Measurements from ENCODE around the gene SNED1.

The SNED1 gene

GRCh38 chr2:240992572-240993291 lies 5.7 kb upstream of the SNED1 start:
- no peak for DNase-seq

DNA sequence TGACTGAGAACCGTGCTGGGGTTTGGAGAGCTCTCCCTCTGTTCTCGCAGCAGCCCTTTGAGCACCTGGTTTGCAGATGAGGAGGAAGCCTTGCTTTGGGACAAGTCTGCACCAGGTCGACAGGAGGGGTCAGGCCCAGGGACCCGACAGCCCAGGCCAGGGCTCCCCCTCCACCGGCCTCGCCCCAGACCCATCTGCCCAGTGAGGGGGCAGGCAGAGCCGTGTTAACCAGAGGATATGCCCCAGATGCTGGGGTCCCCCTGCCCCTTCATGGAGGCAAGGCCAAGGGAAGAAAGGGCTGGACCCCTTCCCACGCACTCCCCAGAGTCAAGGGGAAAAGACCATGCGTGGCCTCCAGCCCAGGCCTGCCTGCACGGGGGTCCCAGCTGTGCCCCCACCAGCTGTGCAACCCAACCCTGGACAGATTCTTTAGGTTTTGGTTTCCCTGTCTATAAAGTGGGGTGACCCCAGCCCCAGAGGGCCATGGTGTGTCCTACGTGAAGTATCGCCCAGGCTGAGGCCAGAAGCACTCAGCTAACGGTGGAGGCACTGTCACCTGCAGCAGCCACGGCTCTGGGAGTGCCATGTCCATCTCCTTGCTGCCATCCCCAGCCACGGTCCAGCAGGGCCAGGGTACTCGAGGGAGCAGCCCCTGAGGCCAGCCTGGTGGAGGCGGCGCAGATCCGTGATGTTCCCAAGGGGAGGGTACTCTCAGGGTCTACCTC lies 4.8 kb upstream of the SNED1 start:
- no peak for DNase-seq

GRCh38 chr2:240994171-240994896 lies 4.1 kb upstream of the SNED1 start:
- no peak for DNase-seq

GRCh38 chr2:240995041-240996021 lies 3.1 kb upstream of the SNED1 start:
- no peak for DNase-seq

GRCh38 chr2:240996161-240996833 lies 2.1 kb upstream of the SNED1 start:
- no peak for DNase-seq

- no peak for DNase-seq
These were observed 1.6 kb upstream of the SNED1 start for GRCh38 chr2:240996834-240997140.

DNA sequence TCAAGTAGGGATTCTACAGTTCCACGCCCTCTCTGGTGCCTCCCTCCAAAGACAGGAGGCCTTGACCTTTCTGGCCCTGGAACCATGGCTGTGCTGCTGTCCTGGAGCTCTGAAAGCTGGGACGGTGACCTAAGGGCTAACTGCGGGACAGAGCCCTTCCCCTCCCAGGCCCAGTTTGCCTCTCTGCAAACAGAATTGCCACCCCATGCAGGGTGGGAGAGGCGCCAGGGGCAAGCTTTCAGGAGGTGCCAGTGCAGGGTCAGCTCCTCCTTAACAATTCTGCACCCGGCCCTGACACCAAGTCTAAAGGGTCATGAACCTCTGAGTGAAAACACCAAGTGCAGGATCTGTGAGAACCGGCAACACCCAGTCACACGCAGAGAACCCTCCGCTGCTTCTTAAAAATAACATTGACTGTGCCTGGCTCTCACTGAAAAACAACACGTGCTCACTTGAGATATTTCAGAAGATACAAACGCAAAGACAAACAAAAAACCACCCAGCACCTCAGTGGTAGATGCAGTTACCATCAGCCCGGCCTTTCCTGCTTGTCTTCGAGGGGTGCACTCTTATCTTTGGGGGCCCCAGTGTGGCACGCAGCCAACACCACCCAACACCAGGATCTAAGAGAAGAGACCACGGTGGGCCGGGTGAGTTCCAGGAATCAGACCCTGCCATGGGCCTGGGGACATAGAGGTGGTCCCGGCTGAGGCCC lies 1.1 kb upstream of the SNED1 start:
- DNase-seq: no peak

DNA sequence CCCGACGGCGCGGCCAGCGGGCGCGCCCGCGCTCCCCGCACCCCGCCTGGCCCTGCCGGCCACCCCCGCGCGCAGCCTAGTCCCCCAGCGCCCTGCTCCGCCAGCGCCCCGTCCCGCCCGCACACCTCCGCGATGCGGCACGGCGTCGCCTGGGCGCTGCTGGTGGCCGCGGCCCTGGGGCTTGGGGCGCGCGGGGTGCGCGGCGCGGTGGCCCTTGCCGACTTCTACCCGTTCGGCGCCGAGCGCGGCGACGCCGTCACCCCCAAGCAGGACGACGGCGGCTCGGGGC lies 232 bp downstream of the SNED1 start:
- no peak for DNase-seq

GRCh38 chr2:240998995-240999791 lies 775 bp downstream of the SNED1 start:
- DNase-seq: no peak

- no peak for DNase-seq
These were observed 1.6 kb downstream of the SNED1 start for GRCh38 chr2:240999873-241000541.

- no peak for DNase-seq
These were observed 2.5 kb downstream of the SNED1 start for GRCh38 chr2:241000831-241001321.

DNA sequence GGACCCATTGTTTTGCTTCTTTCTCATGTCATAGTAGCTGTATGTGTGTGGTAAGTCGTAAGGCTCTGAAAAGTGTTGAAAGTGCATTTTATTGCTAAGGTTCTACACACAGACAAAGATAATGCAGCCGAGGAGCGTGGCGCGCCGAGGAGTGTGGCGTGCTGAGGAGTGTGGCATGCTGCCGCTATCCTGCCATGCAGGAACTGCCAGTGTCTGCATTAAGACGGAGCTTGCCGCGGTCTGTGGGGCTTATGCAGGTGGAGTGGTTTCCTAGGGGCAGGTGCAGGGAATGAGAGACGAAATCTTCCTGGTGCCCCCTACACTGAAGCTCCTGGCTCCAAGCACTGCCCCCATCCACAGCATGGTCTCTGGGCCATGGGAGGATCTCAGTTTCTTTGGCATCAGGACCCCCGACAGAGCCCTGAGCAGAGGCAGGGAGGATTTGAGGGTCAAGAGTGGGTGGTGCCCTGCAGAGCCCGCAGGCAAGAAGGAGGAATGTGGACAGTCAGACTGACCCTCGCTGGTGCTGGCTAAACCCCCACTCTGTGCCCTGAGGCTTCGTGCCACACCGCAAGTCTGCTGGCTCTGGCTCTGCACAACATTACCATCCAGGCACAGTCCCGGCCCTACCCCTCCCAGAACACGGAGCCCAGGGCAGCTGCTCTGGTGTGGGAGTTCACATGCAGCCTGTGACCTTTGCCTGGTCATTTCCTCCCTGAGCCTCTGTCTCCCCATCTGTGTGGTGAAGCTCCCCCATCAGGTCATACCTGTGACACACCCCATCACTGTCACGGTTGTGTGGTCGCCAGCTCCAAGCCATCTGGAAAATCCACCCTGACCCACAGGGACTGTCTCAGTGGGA lies 3.2 kb downstream of the SNED1 start:
- no peak for DNase-seq

- DNase-seq: no peak
These were observed 4.0 kb downstream of the SNED1 start for GRCh38 chr2:241002275-241003046.

- no peak for DNase-seq
These were observed 4.6 kb downstream of the SNED1 start for GRCh38 chr2:241003047-241003360.

DNA sequence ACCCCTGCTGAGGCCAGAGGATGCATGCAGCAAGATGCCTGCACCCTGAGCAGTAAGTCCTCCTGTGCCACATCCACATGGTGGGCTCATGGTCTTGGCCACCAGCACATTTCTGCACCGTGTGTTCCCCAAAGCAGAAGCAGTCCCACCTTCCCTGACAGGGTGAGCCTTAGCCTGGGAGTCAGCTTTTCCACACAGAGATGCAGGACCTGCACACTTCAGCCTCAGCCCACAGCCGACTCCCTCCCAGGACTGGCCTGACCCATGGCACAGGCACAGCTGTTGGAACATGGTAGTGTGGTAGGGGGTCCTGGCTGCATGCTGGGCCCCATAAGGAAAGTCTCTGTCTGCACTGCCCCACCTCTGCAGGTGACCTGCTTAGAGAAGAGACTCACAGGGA lies 5.0 kb downstream of the SNED1 start:
- no peak for DNase-seq

- DNase-seq: no peak
These were observed 5.6 kb downstream of the SNED1 start for GRCh38 chr2:241003830-241004564.

GRCh38 chr2:241005569-241005968 lies 7.2 kb downstream of the SNED1 start:
- DNase-seq: no peak

DNA sequence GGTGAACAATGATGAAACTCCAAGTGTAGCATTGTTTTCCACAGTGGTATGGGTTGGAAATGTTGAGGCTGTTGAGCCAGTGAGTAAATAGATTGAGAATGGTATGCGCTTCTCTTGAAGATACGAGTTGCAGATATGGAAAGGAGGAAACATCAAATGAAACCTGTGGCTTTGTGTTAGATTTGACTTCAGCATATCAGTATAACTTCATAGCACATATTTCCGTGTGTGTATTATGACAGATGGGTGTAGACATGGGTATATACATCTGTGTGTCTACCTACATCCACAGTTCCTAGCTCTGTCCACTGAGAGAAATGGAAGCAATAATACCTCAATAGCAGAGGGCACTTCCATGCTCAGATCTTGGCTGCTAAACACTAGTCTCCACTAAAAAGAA lies 8.0 kb downstream of the SNED1 start:
- no peak for DNase-seq
